GM18519 (cell line): Measurements from ENCODE around the gene CTDNEP1.
A peak's percentile ranks its signal among the peaks of the same experiment; 100 is the strongest.

Experiments used
- ATAC-seq: cut with Tn5 transposase; IDR thresholded peaks from one replicate; pipeline ENCODE4 v1.9.1; 2021; ENCODE audit warnings: mild to moderate bottlenecking, moderate library complexity; ENCODE audit not compliant: unreplicated experiment, low FRiP score

Gene CTDNEP1

GRCh38 chr17:7251661-7252175, at the start of gene CTDNEP1:
Gene CTDNEP1, minus strand, starts transcription at chr17:7251734. Its CDS starts 438 bp downstream, at chr17:7251296.
- peak; percentile 73 for ATAC-seq

GRCh38 chr17:7296189-7296861, 44.8 kb upstream of the CTDNEP1 start:
- ATAC-seq: no peak

- no peak for ATAC-seq
These were observed 44.0 kb upstream of the CTDNEP1 start for GRCh38 chr17:7295230-7296180.

- ATAC-seq: no peak
These were observed 43.1 kb upstream of the CTDNEP1 start, which contains the start of gene YBX2 for GRCh38 chr17:7294614-7295153. Gene YBX2, minus strand, starts transcription at chr17:7294639. Its CDS starts 139 bp downstream, at chr17:7294500.

GRCh38 chr17:7293816-7294613, 42.5 kb upstream of the CTDNEP1 start:
- ATAC-seq: no peak

- no peak for ATAC-seq
These were observed 41.6 kb upstream of the CTDNEP1 start for GRCh38 chr17:7293159-7293558.

- no peak for ATAC-seq
These were observed 41.2 kb upstream of the CTDNEP1 start for GRCh38 chr17:7292729-7293128.

GRCh38 chr17:7292194-7292593, 40.7 kb upstream of the CTDNEP1 start:
- no peak for ATAC-seq

GRCh38 chr17:7290685-7291084, 39.2 kb upstream of the CTDNEP1 start:
- ATAC-seq: no peak

GRCh38 chr17:7290166-7290565, 38.6 kb upstream of the CTDNEP1 start:
- no peak for ATAC-seq

- no peak for ATAC-seq
These were observed 37.9 kb upstream of the CTDNEP1 start for GRCh38 chr17:7289256-7290032.

GRCh38 chr17:7285679-7286078, 34.1 kb upstream of the CTDNEP1 start:
- no peak for ATAC-seq

GRCh38 chr17:7284911-7285310, 33.4 kb upstream of the CTDNEP1 start:
- no peak for ATAC-seq

GRCh38 chr17:7283471-7284216, 32.1 kb upstream of the CTDNEP1 start:
- no peak for ATAC-seq

- ATAC-seq: no peak
These were observed 31.3 kb upstream of the CTDNEP1 start for GRCh38 chr17:7282752-7283321.

GRCh38 chr17:7281953-7282751, 30.6 kb upstream of the CTDNEP1 start:
- no peak for ATAC-seq

- ATAC-seq: no peak
These were observed 29.8 kb upstream of the CTDNEP1 start, which contains the start of gene SLC2A4 for GRCh38 chr17:7281074-7281952. Gene SLC2A4, plus strand, starts transcription at chr17:7281718. Its CDS starts 217 bp downstream, at chr17:7281935.
